GM06990 (cell line): ENCODE measurements around the gene ZFHX3.

Experiments used
- DNase-seq: peaks from one replicate; pipeline ENCODE4 v3.0.0-alpha.2; 2011; ENCODE audit not compliant: insufficient read length; ENCODE audit errors: extremely low read depth
- H3K27me3 ChIP-seq: replicated peaks from 2 replicates; pipeline ENCODE4 v1.6.0; 2011; ENCODE audit warnings: low read length; ENCODE audit not compliant: control insufficient read depth, insufficient read depth
- H3K36me3 ChIP-seq: 2 replicates; pipeline ENCODE4 v1.5.1; 2011; ENCODE audit warnings: low read length; ENCODE audit not compliant: control insufficient read depth, insufficient read depth
- H3K4me3 ChIP-seq: replicated peaks from 2 replicates; pipeline ENCODE4 v1.5.1; 2011; ENCODE audit warnings: low read depth, mild to moderate bottlenecking, control low read depth, low read length
- TF ChIP-seq, protein P1 (sequence below): IDR thresholded peaks from 2 replicates; pipeline ENCODE4 v1.5.1; 2011; ENCODE audit warnings: low read length, control low read depth, mild to moderate bottlenecking, inconsistent platforms; ENCODE audit not compliant: insufficient read depth, poor library complexity, severe bottlenecking

ZFHX3 gene

GRCh38 chr16:73034374-73034773, 13.6 kb downstream of the ZFHX3 start:
- H3K4me3 ChIP-seq: no peak overlapping the region
- DNase-seq: peak; percentile 53
- H3K36me3 ChIP-seq: no peaks in the 10 kb centered on the region
- TF ChIP-seq, protein P1, sequence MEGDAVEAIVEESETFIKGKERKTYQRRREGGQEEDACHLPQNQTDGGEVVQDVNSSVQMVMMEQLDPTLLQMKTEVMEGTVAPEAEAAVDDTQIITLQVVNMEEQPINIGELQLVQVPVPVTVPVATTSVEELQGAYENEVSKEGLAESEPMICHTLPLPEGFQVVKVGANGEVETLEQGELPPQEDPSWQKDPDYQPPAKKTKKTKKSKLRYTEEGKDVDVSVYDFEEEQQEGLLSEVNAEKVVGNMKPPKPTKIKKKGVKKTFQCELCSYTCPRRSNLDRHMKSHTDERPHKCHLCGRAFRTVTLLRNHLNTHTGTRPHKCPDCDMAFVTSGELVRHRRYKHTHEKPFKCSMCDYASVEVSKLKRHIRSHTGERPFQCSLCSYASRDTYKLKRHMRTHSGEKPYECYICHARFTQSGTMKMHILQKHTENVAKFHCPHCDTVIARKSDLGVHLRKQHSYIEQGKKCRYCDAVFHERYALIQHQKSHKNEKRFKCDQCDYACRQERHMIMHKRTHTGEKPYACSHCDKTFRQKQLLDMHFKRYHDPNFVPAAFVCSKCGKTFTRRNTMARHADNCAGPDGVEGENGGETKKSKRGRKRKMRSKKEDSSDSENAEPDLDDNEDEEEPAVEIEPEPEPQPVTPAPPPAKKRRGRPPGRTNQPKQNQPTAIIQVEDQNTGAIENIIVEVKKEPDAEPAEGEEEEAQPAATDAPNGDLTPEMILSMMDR: no peak
- no peaks in the 10 kb centered on the region for H3K27me3 ChIP-seq

- TF ChIP-seq, protein P1: no peak
- peak overlapping the region; percentile 38 for H3K4me3 ChIP-seq
- no peaks in the 10 kb centered on the region for H3K27me3 ChIP-seq
- DNase-seq: peak; percentile 54
- no peaks in the 10 kb centered on the region for H3K36me3 ChIP-seq
These were observed 14.5 kb downstream of the ZFHX3 start for GRCh38 chr16:73033271-73033998.

- TF ChIP-seq, protein P1: no peak
These were observed 15.2 kb downstream of the ZFHX3 start for GRCh38 chr16:73032541-73033270.

DNA sequence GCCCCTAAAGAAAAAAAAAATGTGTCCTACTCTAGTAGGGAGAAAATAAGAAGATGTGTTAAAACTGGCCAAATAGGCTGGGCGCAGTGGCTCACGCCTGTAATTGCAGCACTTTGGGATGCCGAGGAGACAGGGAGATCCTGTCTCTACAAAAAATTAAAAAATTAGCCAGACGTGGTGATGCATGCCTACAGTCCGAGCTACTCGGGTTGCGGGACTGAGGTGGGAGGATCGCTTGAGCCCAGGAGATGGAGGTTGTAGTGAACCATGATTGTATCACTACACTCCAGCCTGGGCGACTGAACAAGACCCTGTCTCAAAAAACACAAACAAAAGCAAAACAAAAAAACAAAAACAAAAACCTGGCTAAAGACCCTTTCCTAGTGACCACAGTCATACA, 15.9 kb downstream of the ZFHX3 start:
- TF ChIP-seq, protein P1: no peak

More at GRCh38 chr16:73032541-73033270, 15.2 kb downstream of the ZFHX3 start:
- Histone ChIP-seq H3K4me3 (peak overlapping the region; percentile 38), H3K27me3 (no peaks in the 10 kb centered on the region), H3K36me3 (no peaks in the 10 kb centered on the region)
- DNase-seq: peak; percentile 44

GRCh38 chr16:73031155-73031866, 16.6 kb downstream of the ZFHX3 start:
- TF ChIP-seq, protein P1: no peak
- no peak overlapping the region for H3K4me3 ChIP-seq
- no peaks in the 10 kb centered on the region for H3K27me3 ChIP-seq
- no peaks in the 10 kb centered on the region for H3K36me3 ChIP-seq
- no peak for DNase-seq

More for the DNA sequence above, 15.9 kb downstream of the ZFHX3 start:
- no peak for DNase-seq
- Histone ChIP-seq H3K27me3 (no peaks in the 10 kb centered on the region), H3K4me3 (peak overlapping the region; percentile 5), H3K36me3 (no peaks in the 10 kb centered on the region)
